Hepatocyte (in vitro differentiated cells): ENCODE results near the gene SBK2.

Experiments
- CTCF ChIP-seq: fragments of 200-600 bp; sonication (generic); IDR thresholded peaks from 2 replicates; pipeline ENCODE4 v1.5.1; 2016; ENCODE audit warnings: antibody characterized with exemption, mild to moderate bottlenecking; ENCODE audit not compliant: poor library complexity
- EZH2 ChIP-seq: fragments of 200-600 bp; sonication (generic); IDR thresholded peaks from 2 replicates; pipeline ENCODE4 v1.6.1; 2016; ENCODE audit warnings: antibody characterized with exemption, mild to moderate bottlenecking, borderline replicate concordance
- EZH2phosphoT487 ChIP-seq: fragments of 200-600 bp; sonication (generic); IDR thresholded peaks from one replicate; pipeline ENCODE4 v1.6.1; 2018; ENCODE audit warnings: antibody characterized with exemption, mild to moderate bottlenecking, low read depth, moderate library complexity; ENCODE audit not compliant: unreplicated experiment, severe bottlenecking

GRCh38 chr19:55559684-55560083 lies 22.8 kb upstream of the SBK2 start:
- no peak for TF ChIP-seq CTCF
- no peak for TF ChIP-seq EZH2phosphoT487
- TF ChIP-seq EZH2, result no peak
